Measurements from ENCODE around the gene CCDC15.

Gene CCDC15

GRCh38 chr11:125082611-125083311 lies 128.8 kb downstream of the CCDC15 start:
- Histone ChIP-seq H3K9me2 (replicated peaks; ENCODE audit: insufficient read depth, low read length) (no peaks in the 10 kb centered on the region), H3K4me1 (ENCODE audit: low read length) (no peaks in the 10 kb centered on the region), H3F3A (ENCODE audit: insufficient read depth, low read length) (no peaks in the 10 kb centered on the region), H2AFZ (ENCODE audit: low read length) (no peak overlapping the region), H3K27me3 (replicated peaks; ENCODE audit: insufficient read depth, low read length) (no peaks in the 10 kb centered on the region), H3K9me3 (replicated peaks; ENCODE audit: insufficient read depth, low read length) (no peaks in the 10 kb centered on the region), H3K27ac (ENCODE audit: low read length) (no peak overlapping the region), H3K36me3 (replicated peaks; ENCODE audit: insufficient read depth, low read length) (no peaks in the 10 kb centered on the region), H3K9ac (ENCODE audit: low read length) (no peak overlapping the region), H3K79me2 (ENCODE audit: low read length) (no peaks in the 10 kb centered on the region), H3K4me2 (ENCODE audit: low read depth, low read length) (no peak overlapping the region), H4K20me1 (ENCODE audit: insufficient read depth, low read length) (no peaks in the 10 kb centered on the region), H3K4me3 (ENCODE audit: low read length) (no peak overlapping the region)
- TF ChIP-seq EZH2phosphoT487 (IDR thresholded peaks at IDR 0.05; ENCODE audit: low read length) (no peak), EZH2 (optimal IDR thresholded peaks at IDR 0.05; ENCODE audit: low read depth, low read length) (no peak)
- TF ChIP-seq, protein P1, sequence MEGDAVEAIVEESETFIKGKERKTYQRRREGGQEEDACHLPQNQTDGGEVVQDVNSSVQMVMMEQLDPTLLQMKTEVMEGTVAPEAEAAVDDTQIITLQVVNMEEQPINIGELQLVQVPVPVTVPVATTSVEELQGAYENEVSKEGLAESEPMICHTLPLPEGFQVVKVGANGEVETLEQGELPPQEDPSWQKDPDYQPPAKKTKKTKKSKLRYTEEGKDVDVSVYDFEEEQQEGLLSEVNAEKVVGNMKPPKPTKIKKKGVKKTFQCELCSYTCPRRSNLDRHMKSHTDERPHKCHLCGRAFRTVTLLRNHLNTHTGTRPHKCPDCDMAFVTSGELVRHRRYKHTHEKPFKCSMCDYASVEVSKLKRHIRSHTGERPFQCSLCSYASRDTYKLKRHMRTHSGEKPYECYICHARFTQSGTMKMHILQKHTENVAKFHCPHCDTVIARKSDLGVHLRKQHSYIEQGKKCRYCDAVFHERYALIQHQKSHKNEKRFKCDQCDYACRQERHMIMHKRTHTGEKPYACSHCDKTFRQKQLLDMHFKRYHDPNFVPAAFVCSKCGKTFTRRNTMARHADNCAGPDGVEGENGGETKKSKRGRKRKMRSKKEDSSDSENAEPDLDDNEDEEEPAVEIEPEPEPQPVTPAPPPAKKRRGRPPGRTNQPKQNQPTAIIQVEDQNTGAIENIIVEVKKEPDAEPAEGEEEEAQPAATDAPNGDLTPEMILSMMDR (IDR thresholded peaks at IDR 0.05; ENCODE audit: low read length) = no peak
- no peak for DNase-seq

DNA sequence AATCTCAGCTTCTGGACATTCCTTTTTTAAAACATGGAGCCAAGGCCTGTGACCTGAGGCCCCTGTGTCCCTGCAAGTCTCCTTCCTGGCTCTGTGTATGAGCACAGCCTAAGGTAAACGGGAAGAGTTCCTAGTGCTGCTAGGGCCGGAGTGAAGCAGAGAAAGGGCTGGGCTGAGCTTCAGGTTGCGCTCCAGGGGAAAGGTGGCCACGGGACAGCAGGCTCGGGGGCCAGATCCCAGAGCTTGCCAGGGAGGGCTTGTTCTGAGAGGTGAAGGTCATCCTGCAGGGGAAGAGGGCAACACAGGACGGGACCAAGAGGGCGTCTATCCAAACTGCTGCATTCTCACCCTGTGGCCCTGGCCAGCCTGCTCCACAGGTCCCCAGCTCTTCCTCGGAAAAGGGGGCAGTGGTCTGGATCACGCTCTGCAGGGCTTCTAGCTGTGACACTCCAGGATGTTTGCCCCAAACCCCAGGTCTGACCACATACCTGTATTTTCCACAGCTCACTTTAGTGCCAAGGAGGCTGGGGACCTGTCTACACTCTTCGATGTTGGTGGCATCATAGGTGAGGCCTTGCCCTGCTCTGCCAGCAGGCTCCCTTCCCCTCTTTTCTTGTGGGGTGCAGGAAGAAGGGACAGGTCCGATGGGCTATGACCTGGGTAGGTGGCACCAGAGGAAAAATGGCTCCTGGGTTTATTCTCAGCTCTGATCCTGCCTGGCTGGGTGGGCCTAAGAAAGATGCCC lies 129.5 kb downstream of the CCDC15 start:
- no peaks in the 10 kb centered on the region for H3K36me3 ChIP-seq (replicated peaks; ENCODE audit: insufficient read depth, low read length)
- H3F3A ChIP-seq (ENCODE audit: insufficient read depth, low read length) = no peaks in the 10 kb centered on the region
- no peak overlapping the region for H3K27ac ChIP-seq (ENCODE audit: low read length)
- no peaks in the 10 kb centered on the region for H3K27me3 ChIP-seq (replicated peaks; ENCODE audit: insufficient read depth, low read length)
- no peak overlapping the region for H3K4me3 ChIP-seq (ENCODE audit: low read length)
- H2AFZ ChIP-seq (ENCODE audit: low read length) = no peak overlapping the region
- TF ChIP-seq EZH2phosphoT487 (IDR thresholded peaks at IDR 0.05; ENCODE audit: low read length) (no peak), EZH2 (optimal IDR thresholded peaks at IDR 0.05; ENCODE audit: low read depth, low read length) (no peak)
- TF ChIP-seq, protein P1 (IDR thresholded peaks at IDR 0.05; ENCODE audit: low read length) = no peak
- no peaks in the 10 kb centered on the region for H3K4me1 ChIP-seq (ENCODE audit: low read length)
- H3K9me3 ChIP-seq (replicated peaks; ENCODE audit: insufficient read depth, low read length) = no peaks in the 10 kb centered on the region
- H3K9me2 ChIP-seq (replicated peaks; ENCODE audit: insufficient read depth, low read length) = no peaks in the 10 kb centered on the region
- H4K20me1 ChIP-seq (ENCODE audit: insufficient read depth, low read length) = no peaks in the 10 kb centered on the region
- H3K4me2 ChIP-seq (ENCODE audit: low read depth, low read length) = no peak overlapping the region
- DNase-seq = no peak
- no peak overlapping the region for H3K9ac ChIP-seq (ENCODE audit: low read length)
- no peaks in the 10 kb centered on the region for H3K79me2 ChIP-seq (ENCODE audit: low read length)

- H3K4me3 ChIP-seq (ENCODE audit: low read length) = no peak overlapping the region
- H3K4me1 ChIP-seq (ENCODE audit: low read length) = no peaks in the 10 kb centered on the region
- H3F3A ChIP-seq (ENCODE audit: insufficient read depth, low read length) = no peaks in the 10 kb centered on the region
- H3K9ac ChIP-seq (ENCODE audit: low read length) = no peak overlapping the region
- H3K79me2 ChIP-seq (ENCODE audit: low read length) = no peaks in the 10 kb centered on the region
- H3K4me2 ChIP-seq (ENCODE audit: low read depth, low read length) = no peak overlapping the region
- no peaks in the 10 kb centered on the region for H3K9me3 ChIP-seq (replicated peaks; ENCODE audit: insufficient read depth, low read length)
- H4K20me1 ChIP-seq (ENCODE audit: insufficient read depth, low read length) = no peaks in the 10 kb centered on the region
- no peak for TF ChIP-seq EZH2 (optimal IDR thresholded peaks at IDR 0.05; ENCODE audit: low read depth, low read length)
- no peak for TF ChIP-seq EZH2phosphoT487 (IDR thresholded peaks at IDR 0.05; ENCODE audit: low read length)
- TF ChIP-seq, protein P1 (IDR thresholded peaks at IDR 0.05; ENCODE audit: low read length) = no peak
- H3K27me3 ChIP-seq (replicated peaks; ENCODE audit: insufficient read depth, low read length) = no peaks in the 10 kb centered on the region
- H2AFZ ChIP-seq (ENCODE audit: low read length) = no peak overlapping the region
- no peaks in the 10 kb centered on the region for H3K36me3 ChIP-seq (replicated peaks; ENCODE audit: insufficient read depth, low read length)
- no peaks in the 10 kb centered on the region for H3K9me2 ChIP-seq (replicated peaks; ENCODE audit: insufficient read depth, low read length)
- H3K27ac ChIP-seq (ENCODE audit: low read length) = no peak overlapping the region
- no peak for DNase-seq
These were observed 130.0 kb downstream of the CCDC15 start for GRCh38 chr11:125084057-125084416.
